Activated CD8-positive, alpha-beta memory T cell treated with anti-CD3 and anti-CD28 coated beads, Interleukin-2, amount 50 U/mL, for 24 hours (primary cell): ENCODE results near the gene ANXA3.

Experiments used
- DNase-seq: peaks from one replicate; pipeline ENCODE4 v3.0.0-alpha.2; 2020; ENCODE audit errors: extremely low read depth

Gene ANXA3

DNA sequence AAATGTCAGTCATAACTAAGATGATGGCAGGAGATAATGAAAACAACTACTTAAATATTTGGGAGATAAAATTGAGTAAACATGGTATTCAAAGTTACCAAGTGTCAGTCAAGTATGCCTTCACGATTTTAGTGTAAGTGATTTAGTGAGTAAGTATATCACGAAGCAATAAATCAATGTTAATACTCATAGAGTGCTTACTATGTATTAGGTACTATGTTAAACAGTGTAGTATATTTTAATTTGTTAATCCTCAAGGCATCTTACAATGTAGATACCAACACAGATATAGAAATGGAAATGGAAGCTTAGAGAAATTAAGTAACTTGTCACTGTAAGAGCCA is 59.6 kb downstream of the ANXA3 start:
- no peak for DNase-seq

DNA sequence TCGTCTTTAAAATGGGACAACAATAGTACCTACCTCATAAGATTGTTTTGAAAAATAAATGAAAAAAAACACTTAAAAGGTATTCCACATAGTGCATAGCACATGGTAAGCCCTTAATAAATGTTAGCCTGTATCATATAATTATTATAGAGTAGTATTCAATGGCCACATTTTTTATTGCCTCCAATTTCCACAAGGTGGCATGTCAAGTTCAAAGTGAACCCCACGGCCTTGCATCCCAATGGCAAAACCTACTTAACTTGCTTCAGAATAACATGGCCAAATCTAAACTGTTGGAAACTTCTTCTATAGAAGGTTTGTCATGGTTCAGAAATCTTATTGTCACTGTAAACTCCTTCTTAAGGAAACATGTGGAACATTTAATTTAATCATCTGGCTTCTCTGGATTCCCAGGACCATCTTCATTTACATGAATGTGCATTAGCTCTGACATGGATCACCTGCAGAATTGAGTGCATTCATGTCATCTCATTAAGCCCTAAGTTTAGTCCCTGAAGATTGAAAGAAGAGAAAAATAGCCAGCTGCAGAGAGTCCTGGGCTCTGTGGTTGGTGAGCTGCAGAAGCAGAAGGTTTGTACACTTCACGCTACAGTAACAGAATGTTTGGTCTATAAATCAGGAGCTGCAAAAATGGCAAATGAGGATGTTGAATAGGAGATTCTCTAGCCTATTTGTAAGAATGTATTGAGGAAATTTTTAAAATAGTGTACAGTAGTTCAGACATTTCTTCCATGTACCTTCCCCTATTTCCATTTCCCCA is 61.0 kb downstream of the ANXA3 start:
- no peak for DNase-seq

DNA sequence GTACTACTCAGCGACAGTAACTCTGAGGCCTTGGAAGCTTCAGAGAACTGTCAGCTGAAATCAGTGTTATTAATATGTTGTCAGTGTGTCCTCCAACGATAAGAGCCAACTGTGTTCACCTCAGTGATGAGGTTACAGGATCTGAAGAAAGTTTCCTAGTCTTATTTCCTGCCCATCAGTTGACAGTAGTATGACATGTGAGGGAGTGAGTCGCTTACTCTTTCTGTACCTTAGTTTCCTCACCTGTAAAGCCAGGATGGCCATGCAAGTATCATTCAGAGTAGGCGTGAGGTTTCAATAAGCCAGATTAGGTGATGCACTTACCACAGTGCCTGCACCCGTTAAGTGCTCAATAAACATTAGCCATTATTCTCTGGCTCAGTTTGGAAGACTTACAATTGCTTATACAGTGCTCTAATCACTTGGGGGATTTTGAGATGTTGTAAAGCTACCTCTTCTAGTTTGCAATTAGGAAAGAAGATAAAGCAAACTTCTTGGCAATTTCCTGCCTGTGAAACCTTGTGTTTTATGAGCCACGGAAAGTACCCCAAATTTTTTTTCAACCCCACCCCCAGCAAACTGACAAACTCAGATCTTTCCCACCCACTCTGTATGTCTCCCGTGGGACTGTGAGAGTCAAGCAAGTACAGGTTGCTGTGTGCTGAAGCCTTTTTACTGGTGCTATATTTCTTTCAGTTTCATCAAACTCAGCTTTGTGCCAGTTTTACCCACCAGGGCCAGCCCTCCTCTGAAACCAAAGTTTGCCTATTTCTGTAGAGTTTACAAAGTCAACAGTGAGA is 62.2 kb downstream of the ANXA3 start:
- no peak for DNase-seq

DNA sequence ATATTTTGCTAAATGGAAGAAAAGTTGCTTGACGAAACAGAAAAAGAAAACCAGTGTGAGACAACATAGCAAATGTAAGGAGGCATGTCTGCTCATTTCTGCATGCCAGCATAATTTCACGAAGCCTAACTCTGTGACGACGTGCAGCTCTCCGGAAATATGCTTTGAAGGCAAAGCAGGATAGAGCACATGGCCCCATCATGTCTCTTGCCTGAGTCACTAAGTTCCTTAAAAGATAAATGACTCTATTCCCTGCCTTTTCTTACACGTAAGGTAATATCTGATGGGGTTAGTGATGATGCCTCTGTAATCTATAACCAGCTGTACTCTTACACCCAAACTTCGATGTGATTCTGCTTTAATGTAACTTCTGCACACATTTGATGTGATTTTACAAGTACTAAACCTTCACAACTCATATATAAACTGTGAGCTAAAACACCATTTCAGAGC is 64.5 kb downstream of the ANXA3 start:
- no peak for DNase-seq

DNA sequence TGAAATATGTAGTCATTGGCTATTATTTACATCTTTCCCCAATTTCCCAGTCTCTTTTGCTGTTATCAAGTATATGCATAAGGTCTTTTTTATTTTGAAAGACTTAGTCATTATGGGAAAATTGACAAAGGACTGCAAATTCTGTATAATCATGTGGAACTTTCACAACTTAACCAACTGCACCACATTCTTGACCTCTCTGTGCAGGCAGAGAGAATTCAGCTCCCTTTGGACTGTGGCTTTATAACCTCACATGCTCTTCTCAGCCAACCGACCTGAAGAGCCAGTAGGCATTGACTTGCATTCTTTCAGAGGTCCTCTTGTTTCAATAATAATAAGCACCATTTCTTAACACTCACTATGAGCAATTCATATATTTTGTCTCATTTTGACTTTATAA is 66.9 kb downstream of the ANXA3 start:
- DNase-seq: no peak

DNA sequence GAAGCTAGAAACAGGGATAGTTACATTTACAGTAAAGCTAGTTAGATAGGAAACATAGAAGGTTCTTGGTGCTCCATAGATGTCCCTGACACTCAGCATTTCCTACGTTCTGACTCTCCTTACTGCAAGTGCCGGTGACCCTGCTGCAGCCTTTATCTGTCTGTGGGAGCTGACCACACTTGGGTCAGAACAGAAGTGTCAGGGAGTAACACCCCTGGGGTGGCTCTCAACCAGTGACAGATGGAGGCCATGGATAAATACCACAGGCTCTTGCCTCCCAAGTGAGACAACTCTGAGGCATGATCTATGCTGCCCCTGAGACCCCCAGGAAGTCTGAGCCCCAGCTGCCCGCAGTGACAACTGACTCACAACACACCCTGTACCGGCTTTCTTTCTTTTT is 69.8 kb downstream of the ANXA3 start:
- DNase-seq: no peak

DNA sequence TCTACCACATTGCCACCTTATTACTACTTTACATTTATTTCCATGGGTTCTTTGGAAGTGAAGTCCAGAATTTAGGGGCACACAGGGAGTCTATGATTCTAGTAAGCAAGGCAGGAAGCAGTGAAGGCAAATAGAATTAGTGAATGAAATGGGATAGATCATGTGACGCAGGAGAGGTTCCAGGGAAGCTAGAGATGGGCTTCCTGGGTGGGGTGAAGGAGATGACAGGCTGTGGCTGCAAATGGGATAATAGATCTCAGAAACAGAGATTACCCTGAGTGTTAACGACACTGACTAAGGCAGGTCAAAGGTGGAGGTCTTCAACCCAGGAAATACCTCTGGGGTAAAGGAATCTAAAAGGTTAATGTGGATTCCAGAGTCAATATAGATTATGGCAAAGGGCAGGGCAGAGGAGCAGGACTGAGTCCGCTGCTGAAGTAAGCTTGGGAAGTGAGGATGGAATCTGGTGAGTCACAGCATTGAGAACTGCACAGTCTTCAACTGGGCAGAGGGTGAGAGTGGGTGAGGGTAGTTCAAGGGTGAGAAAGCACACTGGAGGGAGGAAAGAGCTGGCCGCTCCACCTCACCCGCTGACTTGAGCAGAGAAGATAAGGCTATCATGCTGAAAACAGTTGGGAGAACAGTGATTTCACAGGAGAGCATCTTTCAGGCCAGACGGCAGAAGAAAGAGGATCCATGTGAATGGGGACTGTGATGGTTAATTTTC is 70.8 kb downstream of the ANXA3 start:
- DNase-seq: no peak

DNA sequence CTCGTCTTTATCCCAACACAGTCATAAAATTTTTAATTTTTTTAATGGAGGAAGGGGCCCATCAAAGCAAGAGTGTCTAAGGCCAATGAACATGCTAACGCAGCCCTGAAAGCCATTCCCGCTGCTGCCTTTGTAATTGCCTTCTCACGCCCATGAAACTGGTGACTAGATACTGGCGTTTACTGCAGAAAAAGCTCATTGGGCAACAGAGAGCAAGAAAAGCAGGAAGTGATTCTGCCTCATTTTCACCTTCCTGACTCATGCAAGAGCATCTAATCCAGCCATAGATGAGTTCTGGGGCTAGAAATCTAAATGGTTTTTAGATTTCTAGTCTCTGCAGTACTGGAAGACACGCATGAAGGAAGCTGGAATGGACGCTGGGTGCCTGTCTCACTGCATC is 72.5 kb downstream of the ANXA3 start:
- DNase-seq: no peak

DNA sequence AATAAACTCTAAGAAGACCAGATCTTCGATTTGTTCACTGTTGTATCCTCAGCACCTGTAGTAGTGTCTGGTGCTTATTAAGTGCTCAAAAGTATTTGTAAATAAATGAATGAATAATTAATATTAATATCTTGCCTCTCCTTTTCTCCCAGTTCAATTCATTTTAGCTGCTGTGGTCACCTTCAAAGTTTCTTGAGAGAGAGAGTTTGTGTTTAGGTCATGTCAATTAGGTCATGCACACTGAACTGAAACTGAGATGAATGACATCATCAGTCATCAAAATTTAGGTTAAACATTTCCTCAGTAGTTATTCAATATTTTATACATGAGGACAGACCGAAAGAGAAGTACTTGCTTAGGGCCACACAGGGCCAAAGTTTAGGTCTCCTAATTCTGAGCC is 73.5 kb downstream of the ANXA3 start:
- no peak for DNase-seq

DNA sequence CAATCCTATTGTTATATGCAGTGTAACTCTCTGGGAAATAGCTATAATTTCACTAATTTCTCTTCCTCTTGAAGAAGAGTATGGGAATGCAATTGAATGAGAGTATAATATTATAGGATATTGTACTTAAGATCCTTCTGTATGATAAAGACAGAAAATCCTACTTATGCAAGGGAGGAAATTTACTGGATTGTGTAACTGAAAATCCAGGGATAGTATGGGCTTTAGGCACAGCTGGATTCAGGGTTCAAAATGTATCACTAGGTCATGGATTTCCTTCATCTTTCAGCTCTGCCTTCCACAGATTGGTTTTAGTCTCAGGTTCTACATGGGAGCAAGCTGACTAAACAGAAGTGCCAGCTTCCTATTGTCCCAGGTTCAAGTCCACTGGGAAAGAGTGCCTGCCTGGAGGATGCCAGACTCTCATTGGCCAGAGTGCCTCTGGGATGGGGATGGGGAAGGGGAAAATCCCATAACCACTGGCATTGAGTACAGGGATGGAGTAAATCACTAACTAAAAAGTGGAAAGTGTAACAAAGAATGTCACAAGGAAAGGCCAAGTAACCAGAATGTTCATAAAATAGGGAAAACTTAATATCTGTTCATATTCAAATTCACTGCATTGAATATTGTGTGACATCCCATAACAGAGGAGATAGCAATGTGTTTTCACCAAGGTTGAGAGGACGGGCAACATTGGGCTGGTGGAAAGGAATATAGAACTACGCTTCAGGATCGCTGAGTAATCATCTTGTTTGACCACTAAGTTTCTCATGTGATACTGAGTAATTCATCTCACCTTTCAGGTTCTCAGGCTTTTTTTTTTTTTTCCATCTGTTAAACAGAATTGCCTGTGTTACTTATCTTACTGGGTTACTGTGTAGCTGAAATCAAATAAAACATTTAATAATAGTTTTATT is 75.7 kb downstream of the ANXA3 start:
- DNase-seq: no peak

DNA sequence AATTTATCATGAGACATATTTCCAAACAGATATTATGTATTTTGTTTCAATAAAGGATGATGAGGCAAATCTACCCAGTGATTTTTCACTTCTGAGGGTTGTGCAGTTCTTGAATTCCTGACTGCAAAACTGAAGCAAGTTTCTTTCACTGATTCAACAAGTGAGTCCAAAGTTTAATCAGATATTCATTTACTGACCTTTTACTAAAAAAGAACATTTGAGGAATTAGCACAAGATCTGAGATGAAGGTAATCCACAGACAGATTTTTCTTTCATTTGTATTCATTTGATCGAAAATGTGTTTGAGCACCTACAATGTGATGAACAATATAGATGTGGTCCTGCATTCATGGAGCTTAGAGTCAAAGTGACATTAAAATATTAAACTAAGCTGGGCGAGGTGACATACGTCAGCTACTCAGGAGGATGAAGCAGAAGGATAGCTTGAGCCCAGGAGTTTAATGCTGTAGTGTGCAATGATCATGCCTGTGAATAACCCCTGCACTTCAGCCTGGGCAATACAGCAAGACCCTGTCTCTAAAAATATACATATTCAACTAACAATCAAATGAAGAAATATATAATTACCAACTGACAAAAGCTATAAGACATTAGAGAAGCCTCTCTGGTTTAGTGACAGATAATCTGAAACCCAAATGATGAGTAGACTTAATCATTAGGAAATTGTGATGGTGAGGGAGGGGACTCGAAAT is 76.6 kb downstream of the ANXA3 start:
- no peak for DNase-seq

DNA sequence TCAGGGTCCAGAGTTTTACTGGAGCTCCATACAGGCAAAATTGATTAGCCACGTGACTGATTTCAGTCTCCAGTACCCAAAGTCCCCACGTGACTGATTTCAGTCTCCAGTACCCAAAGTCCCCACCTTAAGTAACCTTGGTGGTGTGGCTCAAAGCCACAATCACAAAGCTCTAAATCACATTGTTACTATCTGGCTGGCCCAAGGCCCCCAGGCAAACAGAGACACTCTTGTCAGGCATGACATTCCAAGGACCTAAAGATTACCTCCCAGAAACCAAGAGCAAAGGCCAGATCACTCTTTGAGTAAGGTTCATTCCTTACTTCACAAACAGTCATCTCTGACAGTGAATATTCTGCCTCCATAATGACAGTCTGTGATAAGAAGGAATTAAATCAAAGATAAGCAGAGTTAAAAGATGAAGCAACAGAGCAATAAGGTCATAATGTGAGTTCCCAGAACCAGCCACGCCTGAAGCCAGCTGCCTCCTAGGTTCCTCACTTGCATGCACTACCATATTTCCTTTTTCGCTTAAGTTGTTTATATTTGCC is 78.5 kb downstream of the ANXA3 start:
- DNase-seq: no peak

DNA sequence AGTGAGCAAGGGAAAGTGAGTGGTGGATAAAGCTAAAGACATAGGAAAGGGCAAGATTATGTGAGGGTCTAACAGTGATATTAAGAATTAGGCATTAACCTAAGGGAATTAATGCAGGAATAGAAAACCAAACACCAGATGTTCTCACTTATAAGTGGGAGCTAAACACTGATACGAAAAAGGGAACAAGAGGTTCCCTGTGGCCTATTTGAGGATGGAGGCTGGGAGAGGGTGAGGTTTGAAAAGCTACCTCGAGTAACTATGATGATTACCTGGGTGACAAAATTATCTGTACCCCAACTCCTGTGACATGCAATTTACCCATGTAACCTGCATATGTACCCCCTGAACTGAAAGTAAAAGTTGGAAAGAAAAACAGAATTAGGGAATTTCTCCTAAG is 79.0 kb downstream of the ANXA3 start:
- no peak for DNase-seq

DNA sequence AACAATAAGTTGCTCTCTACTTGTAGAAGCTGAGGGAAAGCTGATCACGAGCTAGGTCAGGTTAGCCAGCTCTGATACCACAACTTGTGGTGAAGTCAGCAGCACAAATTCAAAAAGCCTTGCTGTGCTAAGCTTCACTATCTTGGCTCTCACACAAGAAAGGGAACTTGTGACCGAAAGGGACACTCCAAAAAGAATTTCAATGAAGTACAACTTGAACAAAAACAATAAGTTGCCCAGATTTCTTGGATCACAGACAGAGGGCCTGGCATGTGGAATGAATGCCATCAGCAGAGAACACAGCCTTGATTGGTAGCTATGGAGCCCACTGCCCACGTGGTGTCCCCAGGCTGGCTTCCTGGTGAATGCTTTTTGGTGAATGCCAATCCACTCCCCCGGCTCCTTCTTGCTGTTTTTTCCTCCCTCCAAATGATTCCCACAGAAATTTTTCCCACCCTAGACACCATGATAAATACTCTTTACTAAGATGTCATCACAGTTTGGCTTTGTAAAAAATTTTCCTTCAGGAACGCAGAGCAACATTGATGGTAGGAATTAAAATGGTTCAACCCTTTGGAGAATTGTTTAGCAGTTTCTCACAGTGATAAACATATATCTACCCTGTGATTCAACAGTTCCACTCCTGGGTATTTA is 82.6 kb downstream of the ANXA3 start:
- DNase-seq: no peak

DNA sequence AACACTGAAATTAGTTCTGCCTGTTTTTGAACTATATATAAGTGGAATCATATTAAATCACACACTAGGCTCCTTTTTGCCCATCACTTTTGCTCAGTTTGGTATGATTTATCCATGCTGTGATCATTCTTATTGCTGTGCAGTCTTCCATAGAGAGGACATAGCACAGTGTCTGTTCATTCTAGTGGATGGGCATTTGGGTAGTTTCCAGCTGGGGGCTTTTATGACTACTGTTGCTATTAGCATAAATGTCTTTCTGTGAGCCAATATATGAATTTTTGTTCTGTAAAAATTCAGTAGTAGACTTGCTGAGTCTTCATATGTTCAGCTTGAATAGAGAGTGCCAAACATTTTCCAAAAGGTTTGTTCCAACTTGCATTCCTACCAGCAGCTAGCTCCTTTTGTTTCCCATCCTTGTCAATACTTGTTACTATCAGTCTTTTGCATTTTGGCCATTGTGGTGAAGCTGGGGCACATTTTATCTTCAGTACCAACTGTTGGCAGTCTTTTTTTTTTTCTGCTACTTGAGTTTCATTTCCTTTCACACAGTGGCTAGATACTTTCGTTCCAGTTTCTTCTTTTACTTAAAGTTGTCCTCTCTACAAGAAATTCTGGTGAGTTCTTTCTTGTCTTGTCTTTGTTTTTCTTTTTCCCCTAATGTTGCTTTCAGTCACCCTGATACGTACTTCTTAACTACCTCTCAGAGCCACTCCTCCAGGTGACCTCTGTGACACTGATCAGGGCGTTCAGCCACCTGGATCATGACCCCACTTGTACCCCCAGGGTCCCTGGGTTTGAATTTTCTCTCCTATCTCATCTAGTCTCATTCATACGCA is 87.0 kb downstream of the ANXA3 start:
- no peak for DNase-seq

DNA sequence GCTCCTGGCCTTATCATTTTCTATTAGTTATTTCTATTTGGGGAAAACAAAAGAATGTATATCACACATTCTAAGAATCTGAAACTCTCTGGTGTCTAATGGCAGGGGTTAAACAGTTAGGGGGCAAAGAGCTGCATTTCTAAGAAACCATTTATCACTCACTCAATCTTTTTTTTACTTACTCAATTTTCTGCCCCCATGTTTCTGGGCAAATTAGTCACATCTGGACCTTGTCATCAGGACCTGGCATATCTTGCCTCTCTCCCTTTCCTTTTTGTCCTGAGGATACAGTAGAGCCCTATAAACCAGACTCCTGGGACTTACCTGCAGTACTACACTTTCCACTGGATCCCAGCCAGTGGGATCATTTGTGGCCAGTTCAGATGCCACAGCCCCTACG is 89.1 kb downstream of the ANXA3 start:
- DNase-seq: no peak

DNA sequence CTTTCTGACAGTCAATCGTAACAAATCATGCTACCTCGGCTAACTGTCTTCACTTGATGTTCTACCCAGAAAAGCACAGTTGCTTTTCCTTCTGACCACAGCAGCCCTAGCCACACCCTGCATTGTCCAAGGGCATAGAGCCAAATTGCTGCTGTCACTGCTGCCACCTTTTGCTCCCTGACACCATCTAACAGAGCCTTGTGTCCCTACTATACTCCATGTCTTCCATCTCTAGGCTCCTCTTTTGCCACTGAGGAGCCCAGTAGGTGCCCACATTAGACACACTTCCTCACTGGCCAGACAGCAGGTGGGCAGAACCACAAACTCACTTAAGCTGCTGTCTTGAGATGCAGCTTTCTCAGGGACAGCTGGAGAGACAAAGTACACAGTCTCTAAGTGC is 91.4 kb downstream of the ANXA3 start:
- no peak for DNase-seq

DNA sequence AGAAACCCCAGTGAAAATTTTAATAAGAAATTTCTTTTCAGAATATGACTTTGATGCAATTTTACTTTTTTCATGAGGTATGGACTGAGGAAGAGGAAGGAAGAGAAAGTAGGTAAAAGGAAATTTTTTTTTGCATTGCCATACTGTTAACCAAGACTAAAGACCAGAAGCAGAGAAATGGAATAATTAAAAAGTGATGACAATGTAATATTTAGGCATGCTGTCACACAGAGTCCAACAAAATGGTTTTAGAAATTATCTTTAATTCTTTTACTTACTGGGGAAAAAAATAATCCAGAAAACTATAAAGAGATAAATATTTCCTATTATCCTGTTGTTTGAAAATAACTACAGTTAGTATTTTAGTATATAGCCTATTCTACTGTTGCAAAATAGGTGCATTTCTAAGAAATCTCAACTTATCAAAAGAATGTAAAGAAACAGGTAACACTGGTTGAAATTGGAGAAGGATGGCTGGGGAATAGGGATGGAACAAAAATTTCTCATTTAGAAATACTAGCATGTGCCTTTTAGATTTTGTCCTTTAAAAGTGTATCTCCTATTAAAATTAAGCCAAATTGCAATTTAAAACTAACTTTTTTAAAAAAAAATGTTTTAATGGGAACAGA is 92.6 kb downstream of the ANXA3 start:
- no peak for DNase-seq
